SH-SY5Y (cell line): Measurements from ENCODE around the gene NFATC2.

Source experiments
- GATA2 ChIP-seq: IDR thresholded peaks from 2 replicates; pipeline ENCODE4 v1.6.1; 2011; ENCODE audit warnings: mild to moderate bottlenecking, low read depth, low read length
- GATA3 ChIP-seq: IDR thresholded peaks from 2 replicates; pipeline ENCODE4 v1.6.1; 2011; ENCODE audit warnings: low read depth, mild to moderate bottlenecking, low read length, moderate library complexity

- TF ChIP-seq GATA3 (no peak; the same call in 1 of the 2 replicates), GATA2 (peak; percentile 82)
These were observed 168.6 kb downstream of the NFATC2 start for GRCh38 chr20:51373713-51374455.
